Left ventricle myocardium inferior (tissue), 1 donor: ENCODE measurements around the gene HIGD2A. TPM values are rescaled to one million over a fixed set of nuclear protein-coding genes. Genes with fewer than 3 reads are reported as not detected.
A peak's percentile ranks its signal among the peaks of the same experiment; 100 is the strongest.

ENCODE experiments used
- DNase-seq: peaks from one replicate; pipeline ENCODE4 v3.0.0-alpha.2; 2020
- H3K27ac ChIP-seq: fragments of 200-600 bp; replicated peaks from 2 replicates; pipeline ENCODE4 v1.8.0; 2021
- H3K27me3 ChIP-seq: fragments of 200-600 bp; 2 replicates; pipeline ENCODE4 v1.8.0; 2021; ENCODE audit warnings: low read depth
- H3K36me3 ChIP-seq: fragments of 200-600 bp; 2 replicates; pipeline ENCODE4 v1.8.0; 2021
- H3K4me1 ChIP-seq: fragments of 200-600 bp; 2 replicates; pipeline ENCODE4 v1.8.0; 2021
- H3K4me3 ChIP-seq: fragments of 200-600 bp; 2 replicates; pipeline ENCODE4 v1.8.0; 2021; ENCODE audit warnings: mild to moderate bottlenecking, moderate library complexity
- H3K9me3 ChIP-seq: fragments of 200-600 bp; replicated peaks from 2 replicates; pipeline ENCODE4 v1.8.0; 2021
- CTCF ChIP-seq: fragments of 200-600 bp; IDR thresholded peaks from 2 replicates; pipeline ENCODE4 v1.8.0; 2021; ENCODE audit warnings: antibody characterized with exemption, mild to moderate bottlenecking, borderline replicate concordance
- intact Hi-C: fragments of 100-400 bp; cut with micrococcal nuclease; formaldehyde crosslinking; loops from one replicate; pipeline ENCODE4 v1.11.0; 2022
- total RNA-seq: library from RNA; stranded (reverse); fragmentation: NEBNext Ultra II Directional; extraction: Animal tissue kit (Norgen Biotek cat#: 25700); gene quantifications from one replicate; pipeline ENCODE4 v1.2.1, GENCODE V29; 2021
- donor health status: DM: no; HTN: yes; CAD: no; lungs with severe emphysema.

Gene HIGD2A
- total RNA-seq, 1 donor from 2014 or later = 217 TPM

- H3K4me3 ChIP-seq = no peak overlapping the region
- DNase-seq = no peak
- H3K27ac ChIP-seq = peak overlapping the region; percentile 37
- peaks cover 54% of the 10 kb centered on the region for H3K36me3 ChIP-seq
- no peaks in the 10 kb centered on the region for H3K9me3 ChIP-seq
- H3K27me3 ChIP-seq = no peaks in the 10 kb centered on the region
- no peak for TF ChIP-seq CTCF
- intact Hi-C loops = no loop called here
- peaks cover 59% of the 10 kb centered on the region for H3K4me1 ChIP-seq
These were observed 3.4 kb downstream of the HIGD2A start for GRCh38 chr5:176391999-176392398.

- intact Hi-C loops = no loop called here
- peaks cover 57% of the 10 kb centered on the region for H3K36me3 ChIP-seq
- no peak for DNase-seq
These were observed 4.0 kb downstream of the HIGD2A start for GRCh38 chr5:176392526-176392925.

GRCh38 chr5:176394096-176394495, 5.5 kb downstream of the HIGD2A start:
- peak overlapping the region; percentile 84 for H3K27ac ChIP-seq

More at GRCh38 chr5:176392526-176392925, 4.0 kb downstream of the HIGD2A start:
- peaks cover 53% of the 10 kb centered on the region for H3K4me1 ChIP-seq
- no peaks in the 10 kb centered on the region for H3K27me3 ChIP-seq
- TF ChIP-seq CTCF = no peak
- H3K27ac ChIP-seq = peak overlapping the region; percentile 37
- no peak overlapping the region for H3K4me3 ChIP-seq
- no peaks in the 10 kb centered on the region for H3K9me3 ChIP-seq

GRCh38 chr5:176394881-176395675, 6.5 kb downstream of the HIGD2A start:
- no peak for TF ChIP-seq CTCF
- peak overlapping the region; percentile 84 for H3K27ac ChIP-seq
- intact Hi-C loops = no loop called here

More at GRCh38 chr5:176394096-176394495, 5.5 kb downstream of the HIGD2A start:
- peaks cover 44% of the 10 kb centered on the region for H3K4me1 ChIP-seq
- no peak overlapping the region for H3K4me3 ChIP-seq
- intact Hi-C loops = no loop called here
- H3K27me3 ChIP-seq = no peaks in the 10 kb centered on the region
- peaks cover 69% of the 10 kb centered on the region for H3K36me3 ChIP-seq
- no peak for TF ChIP-seq CTCF
- no peaks in the 10 kb centered on the region for H3K9me3 ChIP-seq
- DNase-seq = no peak

GRCh38 chr5:176396330-176396729, 7.8 kb downstream of the HIGD2A start:
- intact Hi-C loops = no loop called here
- peaks cover 64% of the 10 kb centered on the region for H3K36me3 ChIP-seq

More at GRCh38 chr5:176394881-176395675, 6.5 kb downstream of the HIGD2A start:
- Histone ChIP-seq H3K4me1 (peaks cover 36% of the 10 kb centered on the region), H3K4me3 (no peak overlapping the region), H3K36me3 (peaks cover 72% of the 10 kb centered on the region), H3K9me3 (no peaks in the 10 kb centered on the region), H3K27me3 (no peaks in the 10 kb centered on the region)
- DNase-seq = peak; percentile 69

More at GRCh38 chr5:176396330-176396729, 7.8 kb downstream of the HIGD2A start:
- Histone ChIP-seq H3K4me1 (peaks cover 44% of the 10 kb centered on the region), H3K27me3 (no peaks in the 10 kb centered on the region), H3K27ac (peak overlapping the region; percentile 84), H3K4me3 (no peak overlapping the region), H3K9me3 (no peaks in the 10 kb centered on the region)
- DNase-seq = no peak
- no peak for TF ChIP-seq CTCF
